SH-SY5Y (cell line): ENCODE data around the gene BHLHE40.

Experiments
- GATA2 ChIP-seq: IDR thresholded peaks from 2 replicates; pipeline ENCODE4 v1.6.1; 2011; ENCODE audit warnings: mild to moderate bottlenecking, low read depth, low read length
- GATA3 ChIP-seq: IDR thresholded peaks from 2 replicates; pipeline ENCODE4 v1.6.1; 2011; ENCODE audit warnings: low read depth, mild to moderate bottlenecking, low read length, moderate library complexity

- TF ChIP-seq GATA2 (no peak), GATA3 (no peak)
Observed at GRCh38 chr3:4956099-4956498, 23.1 kb upstream of the BHLHE40 start.
